Kidney (tissue), 14 donors: Measurements from ENCODE around the gene COBL. TPM values are rescaled to one million over a fixed set of nuclear protein-coding genes. Genes with fewer than 3 reads are reported as not detected.

Experiments used
- DNase-seq, 5 donors: peaks; one replicate each; pipeline ENCODE4 v3.0.0-alpha.2; 2013 to 2020
- FAIRE-seq: peaks from 2 replicates; lab custom pipeline; 2012; peaks lifted over from hg19 to GRCh38; lab: Jason Lieb, UNC
- H3K27ac ChIP-seq, 2 donors: one replicate each; pipeline ENCODE4 v1.7.0; 2013; ENCODE audit warnings: low read depth in 2 of 2, low read length in 2 of 2, inconsistent platforms in 1 of 2
- H3K27me3 ChIP-seq: one replicate; pipeline ENCODE4 v1.7.1; 2013; ENCODE audit warnings: low read length, inconsistent platforms; ENCODE audit not compliant: control insufficient read depth, insufficient read depth
- H3K36me3 ChIP-seq, 3 donors: one replicate each; pipeline versions ENCODE4 v1.7.0 to v1.7.1; 2013; ENCODE audit warnings: low read length in 3 of 3, control low read depth in 1 of 3, inconsistent platforms in 1 of 3; ENCODE audit not compliant: insufficient read depth in 3 of 3, control insufficient read depth in 2 of 3
- H3K4me1 ChIP-seq, 3 donors: one replicate each; pipeline versions ENCODE4 v1.7.0 to v1.7.1; 2013; ENCODE audit warnings: low read length in 3 of 3, inconsistent platforms in 1 of 3, low read depth in 1 of 3; ENCODE audit not compliant: control insufficient read depth in 2 of 3, insufficient read depth in 2 of 3
- H3K4me3 ChIP-seq, 3 donors: one replicate each; pipeline versions ENCODE4 v1.7.0 to v1.8.1; 2013; ENCODE audit warnings: low read length in 3 of 3, control low read depth in 1 of 3, inconsistent platforms in 1 of 3
- H3K9ac ChIP-seq, 3 donors: one replicate each; pipeline versions ENCODE4 v1.7.0 to v1.7.1; 2013; ENCODE audit warnings: low read length in 3 of 3, control low read depth in 1 of 3, inconsistent platforms in 1 of 3
- H3K9me3 ChIP-seq, 3 donors: one replicate each; pipeline versions ENCODE4 v1.7.0 to v1.7.1; 2013; ENCODE audit warnings: low read length in 3 of 3, control low read depth in 1 of 3, inconsistent platforms in 1 of 3; ENCODE audit not compliant: control insufficient read depth in 2 of 3, insufficient read depth in 1 of 3
- intact Hi-C: fragments of 100-400 bp; cut with DNase I; formaldehyde crosslinking; loops from one replicate; pipeline ENCODE4 v1.11.1; 2022
- polyA plus RNA-seq: library from polyadenylated mRNA; stranded (reverse); fragments of 350-450 nt; fragmentation: Illumina TruSeq; extraction: RNeasy Lipid Tissue Mini Kit (QIAGEN cat#74804); gene quantifications from one replicate; pipeline ENCODE4 v1.2.3, GENCODE V29; 2014; ENCODE audit warnings: low read depth, low replicate concordance; ENCODE audit not compliant: insufficient read depth
- total RNA-seq: library from RNA; stranded (reverse); fragmentation: NEBNext Ultra II Directional; extraction: Animal tissue kit (Norgen Biotek cat#: 25700); gene quantifications from one replicate; pipeline ENCODE4 v1.2.1, GENCODE V29; 2021
- TF ChIP-seq, protein P1 (sequence below): IDR thresholded peaks from 3 replicates; pipeline ENCODE4 v1.5.1; 2012; ENCODE audit warnings: mild to moderate bottlenecking, moderate library complexity, borderline replicate concordance; ENCODE audit not compliant: insufficient read depth; ENCODE audit errors: extremely low read depth
- donor health status: control.
- donor health status: control.
- donor health status: control.
- donor health status: control.
- donor health status: control.
- donor health status: DM: yes; HTN: yes; CAD: no.
- donor health status: Normal renal cell carcinoma (clear cell type).

Gene COBL
- total and polyA plus RNA-seq, 2 donors from 2014 or later, result 9.8 to 42.7 TPM

DNA sequence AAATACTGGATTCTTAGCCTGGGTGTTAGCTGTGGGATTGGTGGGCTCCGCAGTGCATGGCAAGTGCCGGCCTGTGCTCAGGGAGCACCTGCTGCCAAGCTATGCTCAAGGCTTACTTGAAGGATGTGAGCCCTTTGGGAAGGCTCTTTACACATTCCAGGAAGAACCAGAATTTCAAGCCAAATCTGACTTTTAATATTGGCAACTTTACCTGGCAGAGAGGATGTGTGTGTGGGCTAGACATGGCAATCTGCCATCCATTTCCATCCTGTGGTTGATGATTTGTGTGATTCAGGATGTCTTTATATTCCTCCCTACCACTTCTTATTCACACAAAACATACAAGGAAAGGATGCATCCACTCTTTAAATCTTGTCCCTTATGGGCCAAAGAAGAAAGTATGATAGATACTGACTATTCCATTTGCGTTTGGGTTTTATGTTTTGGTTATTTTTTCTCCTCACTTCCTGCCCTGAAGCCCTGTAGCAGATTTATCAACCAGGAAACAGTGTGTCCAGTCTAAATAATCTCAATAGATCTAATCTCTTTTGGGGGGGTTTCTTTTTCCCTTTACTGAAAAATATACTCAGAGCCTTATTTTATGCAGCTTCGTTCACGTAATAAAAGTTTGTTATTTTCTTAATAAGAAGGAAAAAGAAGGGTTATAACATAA, 247.1 kb downstream of the COBL start:
- Histone ChIP-seq H3K4me3 (no peak overlapping the region), H3K9ac (no peak overlapping the region), H3K27ac (peak overlapping the region; percentile 5 to 24), H3K4me1 (peaks cover 0 to 16% (median 15%) of the 10 kb centered on the region in 3 donors), H3K36me3 (no peaks in the 10 kb centered on the region), H3K27me3 (no peaks in the 10 kb centered on the region), H3K9me3 (no peaks in the 10 kb centered on the region)
- intact Hi-C loops, result no loop called here
- DNase-seq (no peak), FAIRE-seq (no peak)
- TF ChIP-seq, protein P1, sequence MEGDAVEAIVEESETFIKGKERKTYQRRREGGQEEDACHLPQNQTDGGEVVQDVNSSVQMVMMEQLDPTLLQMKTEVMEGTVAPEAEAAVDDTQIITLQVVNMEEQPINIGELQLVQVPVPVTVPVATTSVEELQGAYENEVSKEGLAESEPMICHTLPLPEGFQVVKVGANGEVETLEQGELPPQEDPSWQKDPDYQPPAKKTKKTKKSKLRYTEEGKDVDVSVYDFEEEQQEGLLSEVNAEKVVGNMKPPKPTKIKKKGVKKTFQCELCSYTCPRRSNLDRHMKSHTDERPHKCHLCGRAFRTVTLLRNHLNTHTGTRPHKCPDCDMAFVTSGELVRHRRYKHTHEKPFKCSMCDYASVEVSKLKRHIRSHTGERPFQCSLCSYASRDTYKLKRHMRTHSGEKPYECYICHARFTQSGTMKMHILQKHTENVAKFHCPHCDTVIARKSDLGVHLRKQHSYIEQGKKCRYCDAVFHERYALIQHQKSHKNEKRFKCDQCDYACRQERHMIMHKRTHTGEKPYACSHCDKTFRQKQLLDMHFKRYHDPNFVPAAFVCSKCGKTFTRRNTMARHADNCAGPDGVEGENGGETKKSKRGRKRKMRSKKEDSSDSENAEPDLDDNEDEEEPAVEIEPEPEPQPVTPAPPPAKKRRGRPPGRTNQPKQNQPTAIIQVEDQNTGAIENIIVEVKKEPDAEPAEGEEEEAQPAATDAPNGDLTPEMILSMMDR, result no peak

DNA sequence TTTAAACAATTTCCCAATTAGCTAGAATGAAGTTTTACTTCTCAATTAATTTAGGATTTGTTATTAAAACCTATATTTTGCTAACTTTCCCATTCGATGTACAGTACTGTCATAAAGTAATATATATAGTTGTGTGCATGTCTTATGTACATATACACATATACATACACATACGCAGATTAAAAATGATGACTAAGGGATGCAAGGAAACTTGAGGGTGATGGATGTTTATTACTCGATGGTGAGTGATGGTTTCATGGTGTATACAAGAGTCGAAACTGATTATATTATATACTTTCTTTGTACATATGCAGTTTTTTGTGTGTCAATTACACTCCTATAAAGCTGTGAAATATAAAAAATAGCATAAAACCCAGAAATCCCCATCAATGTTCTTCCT, 248.2 kb downstream of the COBL start:
- FAIRE-seq (no peak), DNase-seq (no peak)
- Histone ChIP-seq H3K4me1 (peaks cover 0 to 16% (median 15%) of the 10 kb centered on the region in 3 donors), H3K4me3 (no peak overlapping the region), H3K27me3 (no peaks in the 10 kb centered on the region), H3K36me3 (no peaks in the 10 kb centered on the region), H3K27ac (no peak overlapping the region), H3K9ac (no peak overlapping the region), H3K9me3 (no peaks in the 10 kb centered on the region)
- intact Hi-C loops, result no loop called here
- TF ChIP-seq, protein P1, result no peak

DNA sequence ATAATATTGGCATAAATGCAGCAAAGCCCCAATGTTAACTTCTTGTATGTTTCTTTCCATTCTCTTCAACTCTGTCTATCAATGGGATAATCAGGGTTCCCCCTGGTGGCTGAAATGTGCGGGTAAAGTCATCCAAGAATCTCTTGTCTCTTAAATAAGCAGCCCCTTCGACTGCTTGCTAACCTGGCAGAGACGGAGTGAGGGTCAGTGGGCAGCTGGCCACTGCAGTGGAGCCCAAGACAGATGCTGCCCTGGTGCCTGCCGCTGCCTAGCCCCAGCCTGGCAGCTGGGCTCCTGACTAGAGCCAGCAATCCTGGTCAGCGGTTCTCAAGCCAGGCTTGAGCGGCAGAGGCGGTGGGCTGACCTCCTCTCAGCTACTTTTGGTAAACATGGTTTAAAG, 248.9 kb downstream of the COBL start:
- no peak overlapping the region for H3K9ac ChIP-seq
- H3K9me3 ChIP-seq, result no peaks in the 10 kb centered on the region
- peaks cover 0 to 16% (median 15%) of the 10 kb centered on the region in 3 donors for H3K4me1 ChIP-seq
- intact Hi-C loops, result no loop called here
- H3K27me3 ChIP-seq, result no peaks in the 10 kb centered on the region
- no peak overlapping the region for H3K4me3 ChIP-seq
- no peak overlapping the region for H3K27ac ChIP-seq
- no peaks in the 10 kb centered on the region for H3K36me3 ChIP-seq
- DNase-seq, result peak in 4 of 5 donors; percentile 67 to 87 (median 77)
- TF ChIP-seq, protein P1, result peak; percentile 59
- no peak for FAIRE-seq
